ENCODE measurements around the gene NINL.

GRCh38 chr20:25466846-25467245 lies 118.5 kb downstream of the NINL start:
- TF ChIP-seq SP1 (IDR thresholded peaks at IDR 0.05; ENCODE audit: low read depth) (no peak), EZH2 (IDR thresholded peaks at IDR 0.05) (no peak), POLR2A (IDR thresholded peaks at IDR 0.05; ENCODE audit: borderline replicate concordance, extremely low read depth, insufficient read depth, insufficient read length) (no peak), JUND (IDR thresholded peaks at IDR 0.05) (no peak), POLR2AphosphoS5 (IDR thresholded peaks at IDR 0.05; ENCODE audit: low read depth, low read length) (no peak), CEBPB (IDR thresholded peaks at IDR 0.05; ENCODE audit: low read depth) (no peak), REST (IDR thresholded peaks at IDR 0.05; ENCODE audit: low read depth) (no peak), FOSL1 (IDR thresholded peaks at IDR 0.05; ENCODE audit: low read depth) (no peak), ELF1 (IDR thresholded peaks at IDR 0.05; ENCODE audit: borderline replicate concordance, low read depth) (no peak), ZNF274 (IDR thresholded peaks at IDR 0.05; ENCODE audit: low read depth, low read length) (no peak), YY1 (IDR thresholded peaks at IDR 0.05; ENCODE audit: extremely low read depth, insufficient replicate concordance, low read depth, low read length) (no peak)
- TF ChIP-seq, protein P1, sequence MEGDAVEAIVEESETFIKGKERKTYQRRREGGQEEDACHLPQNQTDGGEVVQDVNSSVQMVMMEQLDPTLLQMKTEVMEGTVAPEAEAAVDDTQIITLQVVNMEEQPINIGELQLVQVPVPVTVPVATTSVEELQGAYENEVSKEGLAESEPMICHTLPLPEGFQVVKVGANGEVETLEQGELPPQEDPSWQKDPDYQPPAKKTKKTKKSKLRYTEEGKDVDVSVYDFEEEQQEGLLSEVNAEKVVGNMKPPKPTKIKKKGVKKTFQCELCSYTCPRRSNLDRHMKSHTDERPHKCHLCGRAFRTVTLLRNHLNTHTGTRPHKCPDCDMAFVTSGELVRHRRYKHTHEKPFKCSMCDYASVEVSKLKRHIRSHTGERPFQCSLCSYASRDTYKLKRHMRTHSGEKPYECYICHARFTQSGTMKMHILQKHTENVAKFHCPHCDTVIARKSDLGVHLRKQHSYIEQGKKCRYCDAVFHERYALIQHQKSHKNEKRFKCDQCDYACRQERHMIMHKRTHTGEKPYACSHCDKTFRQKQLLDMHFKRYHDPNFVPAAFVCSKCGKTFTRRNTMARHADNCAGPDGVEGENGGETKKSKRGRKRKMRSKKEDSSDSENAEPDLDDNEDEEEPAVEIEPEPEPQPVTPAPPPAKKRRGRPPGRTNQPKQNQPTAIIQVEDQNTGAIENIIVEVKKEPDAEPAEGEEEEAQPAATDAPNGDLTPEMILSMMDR (IDR thresholded peaks at IDR 0.05 in 2 of 3, conservative IDR thresholded peaks at IDR 0.05 in 1 of 3; ENCODE audit: borderline replicate concordance in 1 of 3, insufficient read depth in 1 of 3, low read depth in 2 of 3, low read length in 2 of 3) = no peak
- TF ChIP-seq, protein P2, sequence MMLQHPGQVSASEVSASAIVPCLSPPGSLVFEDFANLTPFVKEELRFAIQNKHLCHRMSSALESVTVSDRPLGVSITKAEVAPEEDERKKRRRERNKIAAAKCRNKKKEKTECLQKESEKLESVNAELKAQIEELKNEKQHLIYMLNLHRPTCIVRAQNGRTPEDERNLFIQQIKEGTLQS (IDR thresholded peaks at IDR 0.05) = no peak
- TF ChIP-seq, protein P3, sequence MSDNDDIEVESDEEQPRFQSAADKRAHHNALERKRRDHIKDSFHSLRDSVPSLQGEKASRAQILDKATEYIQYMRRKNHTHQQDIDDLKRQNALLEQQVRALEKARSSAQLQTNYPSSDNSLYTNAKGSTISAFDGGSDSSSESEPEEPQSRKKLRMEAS (IDR thresholded peaks at IDR 0.05) = no peak
